HG02884 (cell line): ENCODE data around the gene MGAT4C.
"Not testable (repeated sequence)": the region's sequence is repeated elsewhere in the genome, so short reads cannot be mapped to it uniquely, and the experiment has no call there.

Source experiments
- ATAC-seq: cut with Tn5 transposase; IDR thresholded peaks from one replicate; pipeline ENCODE4 v1.9.1; 2021; ENCODE audit warnings: mild to moderate bottlenecking, moderate library complexity; ENCODE audit not compliant: unreplicated experiment

MGAT4C gene

DNA sequence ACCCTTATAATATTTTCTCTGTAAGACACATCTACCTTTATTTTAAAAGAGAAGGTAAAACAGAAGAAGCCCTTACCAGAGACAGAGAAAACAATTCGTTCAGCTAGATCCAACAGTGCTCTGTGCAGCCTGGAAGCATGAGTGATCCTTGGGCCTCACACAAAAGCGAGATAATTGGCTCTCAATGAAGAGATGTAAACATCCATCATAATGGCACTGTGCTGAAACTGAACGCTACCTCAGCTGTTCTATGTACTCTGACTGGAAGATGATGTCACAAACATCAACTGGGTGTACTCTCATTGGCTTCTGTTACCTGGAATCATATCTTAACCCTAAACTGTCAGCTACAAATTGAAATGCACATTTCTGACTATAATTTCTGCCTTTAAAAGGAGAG lies at the start of gene MGAT4C:
TSS of gene MGAT4C (minus strand) at position 229 of the 400 bp plus-strand sequence.
- no peak for ATAC-seq

DNA sequence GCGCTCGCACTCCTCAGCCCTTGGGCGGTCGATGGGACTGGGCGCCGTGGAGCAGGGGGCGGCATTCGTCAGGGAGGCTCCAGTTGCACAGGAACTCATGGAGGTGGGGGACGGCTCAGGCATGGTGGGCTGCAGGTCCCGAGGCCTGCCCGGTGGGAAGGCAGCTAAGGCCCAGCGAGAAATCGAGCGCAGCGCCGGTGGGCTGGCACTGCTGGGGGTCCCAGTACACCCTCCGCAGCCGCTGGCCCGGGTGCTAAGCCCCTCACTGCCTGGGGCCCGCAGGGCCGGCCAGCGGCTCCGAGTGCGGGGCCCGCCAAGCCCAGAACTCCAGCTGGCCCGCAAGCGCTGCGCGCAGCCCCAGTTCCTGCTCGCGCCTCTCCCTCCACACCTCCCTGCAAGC lies 40.2 kb upstream of the MGAT4C start:
- not testable (repeated sequence) for ATAC-seq

- ATAC-seq = no peak
Observed at GRCh38 chr12:86293682-86294240, 37.6 kb upstream of the MGAT4C start.

DNA sequence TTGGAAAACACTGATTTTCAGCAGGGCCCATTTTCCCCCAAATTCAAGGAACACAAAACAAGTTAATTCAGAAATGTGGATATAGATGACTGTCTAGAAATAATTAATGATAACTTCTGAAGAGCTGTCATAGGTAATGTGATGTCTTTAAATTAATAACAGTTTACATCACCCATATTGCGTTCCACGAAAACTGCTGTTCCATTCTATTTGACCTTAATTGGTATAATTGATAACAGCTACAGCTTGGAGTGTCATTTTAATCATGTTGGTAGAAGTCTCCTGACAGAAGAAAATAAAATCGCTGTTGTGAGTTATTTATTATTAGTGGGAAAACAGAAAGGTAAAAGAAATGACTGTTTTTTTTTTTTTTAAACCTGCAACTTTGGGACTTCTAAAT lies 36.3 kb upstream of the MGAT4C start:
- no peak for ATAC-seq

DNA sequence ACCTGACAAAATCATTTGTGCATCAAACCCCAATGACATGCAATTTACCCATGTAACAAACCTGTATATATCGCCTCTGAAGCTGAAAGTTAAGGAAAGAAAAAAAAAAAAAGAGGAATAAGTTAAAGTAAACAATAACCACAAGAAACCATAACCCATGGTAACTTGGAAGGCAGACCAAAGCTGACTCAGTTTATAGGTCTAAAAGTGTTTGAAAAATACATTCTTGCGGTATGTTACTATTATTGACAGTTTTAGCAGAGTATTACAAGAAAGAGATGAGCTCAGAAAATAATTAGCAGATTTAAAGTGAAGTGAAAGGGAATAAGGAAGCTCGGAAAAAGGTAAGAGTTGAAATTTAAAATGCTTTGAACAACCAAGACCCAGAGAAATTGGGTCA lies 34.4 kb upstream of the MGAT4C start:
- no peak for ATAC-seq

GRCh38 chr12:86286119-86286518 lies 29.9 kb upstream of the MGAT4C start:
- ATAC-seq = no peak

- ATAC-seq = no peak
Observed at GRCh38 chr12:86283620-86284019, 27.4 kb upstream of the MGAT4C start.

DNA sequence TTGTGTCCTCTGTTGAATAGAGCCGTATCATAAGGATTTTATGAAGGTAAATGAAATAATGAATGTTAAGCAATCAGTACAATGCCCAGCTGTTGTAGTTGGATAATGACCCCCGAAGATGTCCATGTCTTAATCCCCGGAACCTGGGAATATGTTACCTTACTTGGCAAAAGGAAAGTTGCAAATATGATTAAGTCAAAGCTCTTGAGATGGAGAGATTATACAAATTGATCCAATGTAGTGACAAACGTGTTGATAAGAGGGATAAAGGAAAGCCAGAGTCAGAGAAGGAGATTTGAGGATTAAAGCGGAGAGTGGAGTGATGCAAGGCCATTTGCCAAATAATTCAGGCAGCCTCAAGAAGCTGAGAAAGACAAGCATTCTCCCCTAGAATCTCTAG lies 19.2 kb upstream of the MGAT4C start:
- ATAC-seq = no peak

DNA sequence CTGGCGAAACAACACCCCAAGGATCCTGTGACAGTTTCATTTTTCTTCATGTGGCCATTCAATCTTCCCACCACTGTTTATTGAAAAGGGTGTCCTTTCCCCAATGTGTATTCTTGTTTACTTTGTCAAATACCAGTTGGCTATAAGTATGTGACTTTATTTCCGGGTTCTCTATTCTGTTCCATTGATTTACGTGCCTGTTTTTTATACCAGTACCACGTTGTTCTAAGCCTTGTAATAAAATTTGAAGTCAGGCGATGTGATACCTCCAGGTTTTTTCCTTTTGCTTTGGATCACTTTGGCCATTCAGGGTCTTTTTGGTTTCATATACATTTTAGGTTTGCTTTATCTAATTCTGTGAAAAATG lies 9.1 kb upstream of the MGAT4C start:
- no peak for ATAC-seq

DNA sequence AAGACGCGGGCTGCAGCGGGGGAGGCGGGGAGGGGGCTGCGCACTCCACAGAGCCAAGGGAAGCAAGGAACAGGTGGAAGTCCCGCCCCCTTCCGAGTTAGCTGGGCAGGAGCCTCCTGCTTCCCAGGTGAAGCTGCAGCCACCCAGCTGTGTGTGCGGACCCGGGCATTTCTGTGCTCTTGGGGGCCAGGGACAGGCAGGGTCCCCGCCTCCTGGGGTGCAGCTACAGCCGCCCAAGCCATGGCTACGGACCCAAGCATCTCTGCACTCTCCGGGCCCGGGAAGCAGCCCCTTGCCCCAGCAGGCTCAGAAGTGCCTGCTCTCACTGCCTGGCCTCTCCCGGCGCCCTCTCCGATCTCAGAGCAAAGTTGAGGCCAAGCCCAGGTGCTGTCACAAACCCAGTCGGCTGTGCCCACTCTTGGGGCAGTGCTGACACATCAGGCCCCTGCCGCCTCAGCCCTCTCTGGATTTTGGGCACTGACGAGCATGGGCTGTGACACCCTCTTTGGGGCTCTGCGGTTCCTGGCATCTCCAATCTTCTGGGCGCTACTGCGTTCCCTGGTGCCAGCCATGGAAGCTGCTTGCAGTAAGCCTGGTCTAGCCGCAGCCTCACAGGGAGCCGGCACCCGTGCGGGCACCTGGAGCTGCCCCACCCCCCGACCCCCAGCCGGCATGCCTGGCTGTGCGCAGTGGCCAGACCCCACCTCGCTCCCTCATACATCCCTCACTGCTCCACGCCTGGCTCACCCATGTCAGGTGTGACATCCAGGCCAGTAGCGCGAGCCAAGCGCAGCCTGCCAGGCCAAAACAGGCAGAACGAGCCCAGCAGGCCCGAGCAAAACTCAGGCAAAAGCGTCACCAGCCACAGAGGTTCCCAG lies 8.5 kb upstream of the MGAT4C start:
- ATAC-seq = no peak

DNA sequence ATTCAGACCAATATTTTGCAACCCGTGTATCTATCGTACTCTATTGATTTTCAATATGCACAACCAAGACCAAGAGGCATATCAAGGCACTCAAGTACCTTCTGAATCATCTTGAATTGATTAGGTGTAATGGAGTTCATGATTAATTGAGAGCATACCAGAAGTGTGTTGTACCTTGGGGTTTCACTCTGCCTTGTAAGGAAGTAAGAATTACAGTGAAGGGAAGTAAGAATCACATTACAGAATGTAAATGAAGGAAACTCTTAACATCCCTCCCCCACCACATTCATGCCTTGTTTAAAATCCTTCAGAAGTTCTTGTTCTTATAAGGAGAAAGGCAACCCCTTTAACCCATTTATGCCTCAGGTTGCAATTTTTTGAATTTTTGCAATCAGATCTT lies 5.4 kb upstream of the MGAT4C start:
- no peak for ATAC-seq

DNA sequence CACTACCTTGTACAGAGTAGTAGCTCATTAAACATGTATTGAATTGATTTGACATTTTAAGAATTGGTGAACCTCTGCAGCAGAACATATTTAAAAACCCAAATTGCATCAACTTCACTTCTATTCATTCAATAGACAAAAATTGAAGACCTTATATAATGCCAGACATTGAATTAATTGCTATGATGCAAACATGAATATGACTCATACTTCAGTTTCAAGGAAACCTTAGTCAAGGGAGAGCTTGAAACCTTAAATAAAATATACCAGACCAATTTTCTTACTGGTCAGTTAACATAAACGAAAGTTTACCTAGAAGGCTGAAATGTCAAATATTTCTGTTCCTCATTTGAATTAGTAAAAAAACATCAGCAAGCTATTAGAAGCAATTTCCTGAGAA lies 5.0 kb upstream of the MGAT4C start:
- ATAC-seq = no peak

- no peak for ATAC-seq
Observed at GRCh38 chr12:86260183-86260582, 4.0 kb upstream of the MGAT4C start.

DNA sequence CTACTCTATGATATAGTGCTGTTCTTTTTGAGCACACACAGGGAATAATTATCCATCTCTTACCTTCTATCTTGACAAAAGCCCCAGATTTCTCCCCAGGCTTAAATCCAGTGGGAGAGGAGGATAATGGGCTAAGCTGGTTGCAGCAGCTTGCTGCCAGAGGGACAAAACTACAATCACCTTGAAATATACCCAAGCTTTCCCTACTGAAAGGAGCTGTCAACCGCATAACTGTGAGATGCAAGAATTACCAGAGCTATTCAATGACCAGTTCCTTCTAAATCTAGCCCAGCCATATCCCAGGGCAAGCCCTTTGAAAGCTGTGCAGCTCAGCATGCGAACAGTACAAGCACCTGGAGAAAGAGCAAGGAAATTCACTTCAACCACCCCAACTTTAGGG lies 943 bp upstream of the MGAT4C start:
- no peak for ATAC-seq

- no peak for ATAC-seq
Observed at GRCh38 chr12:86254399-86255107, 1.6 kb downstream of the MGAT4C start.

- no peak for ATAC-seq
Observed at GRCh38 chr12:86249851-86250250, 6.3 kb downstream of the MGAT4C start.

GRCh38 chr12:86249276-86249675 lies 6.9 kb downstream of the MGAT4C start:
- no peak for ATAC-seq

DNA sequence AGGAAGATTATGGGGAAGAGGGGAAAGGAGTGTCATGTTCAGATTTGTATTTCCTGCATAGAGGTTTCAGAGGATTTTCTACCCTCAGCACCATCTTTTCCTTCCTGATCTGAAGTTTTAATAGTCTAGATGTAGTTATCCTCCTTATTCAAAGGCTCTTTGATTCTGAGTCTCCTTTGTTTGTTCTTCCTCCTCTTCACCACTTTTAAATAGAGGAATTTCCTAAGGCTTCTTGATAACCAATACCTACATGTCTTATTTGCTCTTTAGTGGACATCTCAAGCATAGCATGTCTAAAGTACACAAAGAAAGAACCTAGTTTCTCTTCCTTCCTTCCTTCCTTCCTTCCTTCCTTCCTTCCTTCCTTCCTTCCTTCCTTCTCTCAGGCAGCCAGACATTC lies 8.3 kb downstream of the MGAT4C start:
- no peak for ATAC-seq

DNA sequence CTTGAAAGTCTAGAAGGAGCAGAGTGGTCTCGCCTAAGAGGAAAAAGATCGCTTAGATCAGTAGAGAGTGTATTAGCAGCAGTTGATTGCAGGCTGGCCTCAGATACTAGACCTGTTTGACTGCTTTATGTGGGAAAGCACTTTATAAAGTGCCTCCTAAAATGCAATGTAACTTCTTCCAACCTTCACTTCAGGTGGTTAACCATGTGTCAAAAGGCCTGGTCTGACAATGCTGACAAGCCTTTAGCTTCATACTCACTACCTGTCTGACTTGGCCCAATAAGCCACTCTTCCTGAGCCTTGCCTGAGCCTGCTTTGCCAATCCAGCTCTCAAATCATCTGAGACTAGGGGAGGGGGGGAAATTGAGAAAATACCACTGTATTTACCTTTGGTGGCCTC lies 14.6 kb downstream of the MGAT4C start:
- no peak for ATAC-seq

DNA sequence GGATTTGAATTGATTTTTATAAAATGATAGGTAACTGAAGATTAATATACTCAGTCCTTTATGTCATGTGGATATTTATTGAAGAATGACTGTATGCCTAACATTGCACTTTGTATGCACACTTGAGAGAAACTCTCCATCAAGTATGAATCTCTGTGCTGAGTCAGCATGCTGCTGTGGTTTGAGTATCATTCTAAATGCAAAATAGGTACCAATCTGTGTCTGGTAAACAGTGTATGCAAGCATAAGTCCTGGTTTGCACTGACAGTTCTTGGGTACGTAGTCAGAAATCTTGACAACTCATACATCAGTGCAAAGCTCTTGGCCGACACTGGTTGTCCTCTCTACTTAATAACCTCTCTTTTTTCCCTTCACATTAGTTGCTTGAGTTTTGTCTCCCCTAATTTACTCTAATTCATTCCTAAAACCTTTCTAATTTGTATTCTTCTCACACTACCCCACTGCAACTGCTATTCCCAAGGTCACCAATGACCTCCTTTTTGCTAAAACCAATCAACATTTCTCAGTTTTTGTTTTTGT lies 21.8 kb downstream of the MGAT4C start:
- ATAC-seq = no peak

GRCh38 chr12:86233126-86233525 lies 23.1 kb downstream of the MGAT4C start:
- no peak for ATAC-seq
